22Rv1 (cell line): Measurements from ENCODE around the gene NAE1.

ENCODE experiments used
- ZFX ChIP-seq: fragments of 450-650 bp; IDR thresholded peaks from 2 replicates; pipeline ENCODE4 v1.6.1; 2017; ENCODE audit warnings: antibody characterized with exemption, borderline replicate concordance
- TF ChIP-seq, protein P1 (sequence below): fragments of 450-650 bp; IDR thresholded peaks from 2 replicates; pipeline ENCODE4 v1.5.1; 2017; ENCODE audit warnings: mild to moderate bottlenecking

DNA sequence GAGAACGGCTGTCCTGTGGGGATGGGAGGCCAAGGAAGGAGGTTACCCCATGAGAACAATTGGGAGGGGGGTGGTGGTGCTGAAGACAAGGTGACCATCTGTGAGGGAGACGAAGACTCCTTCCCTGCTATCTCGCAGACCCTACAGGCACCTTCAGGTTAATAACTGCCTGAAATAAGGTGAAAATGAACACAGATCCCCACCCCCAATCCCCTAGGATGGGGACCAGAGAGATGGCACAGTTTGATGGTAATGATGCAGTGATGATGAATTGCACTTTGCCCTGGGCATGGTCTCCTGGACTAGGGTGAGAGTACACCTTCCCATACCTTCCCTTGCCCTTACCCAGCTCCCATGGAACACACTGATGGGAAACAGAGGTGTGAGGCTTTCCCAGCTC lies 1.4 kb upstream of the NAE1 start:
- TF ChIP-seq, protein P1, sequence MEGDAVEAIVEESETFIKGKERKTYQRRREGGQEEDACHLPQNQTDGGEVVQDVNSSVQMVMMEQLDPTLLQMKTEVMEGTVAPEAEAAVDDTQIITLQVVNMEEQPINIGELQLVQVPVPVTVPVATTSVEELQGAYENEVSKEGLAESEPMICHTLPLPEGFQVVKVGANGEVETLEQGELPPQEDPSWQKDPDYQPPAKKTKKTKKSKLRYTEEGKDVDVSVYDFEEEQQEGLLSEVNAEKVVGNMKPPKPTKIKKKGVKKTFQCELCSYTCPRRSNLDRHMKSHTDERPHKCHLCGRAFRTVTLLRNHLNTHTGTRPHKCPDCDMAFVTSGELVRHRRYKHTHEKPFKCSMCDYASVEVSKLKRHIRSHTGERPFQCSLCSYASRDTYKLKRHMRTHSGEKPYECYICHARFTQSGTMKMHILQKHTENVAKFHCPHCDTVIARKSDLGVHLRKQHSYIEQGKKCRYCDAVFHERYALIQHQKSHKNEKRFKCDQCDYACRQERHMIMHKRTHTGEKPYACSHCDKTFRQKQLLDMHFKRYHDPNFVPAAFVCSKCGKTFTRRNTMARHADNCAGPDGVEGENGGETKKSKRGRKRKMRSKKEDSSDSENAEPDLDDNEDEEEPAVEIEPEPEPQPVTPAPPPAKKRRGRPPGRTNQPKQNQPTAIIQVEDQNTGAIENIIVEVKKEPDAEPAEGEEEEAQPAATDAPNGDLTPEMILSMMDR = no peak
- TF ChIP-seq ZFX = no peak
